Lung (tissue), 12 donors: Measurements from ENCODE around the gene RPS6KA6. TPM values are rescaled to one million over a fixed set of nuclear protein-coding genes. Genes with fewer than 3 reads are reported as not detected.

Experiments
- ATAC-seq: fragments of 200-7000 bp; cut with Tn5 transposase; one replicate; pipeline ENCODE4 v1.9.1; 2020; ENCODE audit warnings: moderate number of reproducible peaks; ENCODE audit not compliant: insufficient read depth, low FRiP score
- DNase-seq, 3 donors: peaks; one replicate each; pipeline ENCODE4 v3.0.0-alpha.2; 2013 to 2017
- H3K27ac ChIP-seq, 2 donors: one replicate each; pipeline ENCODE4 v1.5.1; 2013; ENCODE audit warnings: mild to moderate bottlenecking in 2 of 2, moderate library complexity in 2 of 2, control low read depth in 1 of 2, inconsistent platforms in 1 of 2, low read depth in 1 of 2, low read length in 1 of 2
- H3K27me3 ChIP-seq, 3 donors: one replicate each; pipeline ENCODE4 v1.5.1; 2013; ENCODE audit warnings: low read length in 2 of 3; ENCODE audit not compliant: control insufficient read depth in 3 of 3, insufficient read depth in 3 of 3
- H3K36me3 ChIP-seq, 4 donors: one replicate each; pipeline ENCODE4 v1.5.1; 2013; ENCODE audit warnings: low read length in 4 of 4, mild to moderate bottlenecking in 1 of 4, moderate library complexity in 1 of 4; ENCODE audit not compliant: control insufficient read depth in 4 of 4, insufficient read depth in 4 of 4
- H3K4me1 ChIP-seq, 5 donors: one replicate each; pipeline ENCODE4 v1.5.1; 2013; ENCODE audit warnings: low read length in 5 of 5, mild to moderate bottlenecking in 2 of 5, moderate library complexity in 1 of 5; ENCODE audit not compliant: control insufficient read depth in 5 of 5, insufficient read depth in 5 of 5
- H3K4me3 ChIP-seq: one replicate; pipeline ENCODE4 v1.5.1; 2013; ENCODE audit warnings: mild to moderate bottlenecking, control low read depth, moderate library complexity
- H3K9ac ChIP-seq, 2 donors: one replicate each; pipeline ENCODE4 v1.5.1; 2013; ENCODE audit warnings: low read length in 2 of 2, control low read depth in 1 of 2; ENCODE audit not compliant: insufficient read depth in 1 of 2
- H3K9me3 ChIP-seq, 4 donors: one replicate each; pipeline ENCODE4 v1.5.1; 2013; ENCODE audit warnings: low read length in 3 of 4, mild to moderate bottlenecking in 1 of 4, moderate library complexity in 1 of 4; ENCODE audit not compliant: control insufficient read depth in 4 of 4, insufficient read depth in 3 of 4
- WGBS, 2 donors: extraction: QIAGEN DNeasy Blood & Tissue Kit; methylation state at CpG; one replicate each; pipeline ENCODE4 v1.1.7; 2013; 5-methylcytosine and 5-hydroxymethylcytosine counted together
- polyA plus RNA-seq, 2 donors: library from polyadenylated mRNA; stranded (reverse); fragments of 200-250 nt; gene quantifications; one replicate each; pipeline ENCODE4 v1.2.1, GENCODE V29; 2013
- total RNA-seq, 2 donors: library from RNA; depleted of rRNA in 1 of 2; stranded (reverse); fragments of >200 nt in 1 of 2; gene quantifications; one replicate each; pipeline ENCODE4 v1.2.1, GENCODE V29; 2014 to 2021
- TF ChIP-seq, protein P1 (sequence below): IDR thresholded peaks from 2 replicates; pipeline ENCODE4 v1.5.1; 2012; ENCODE audit warnings: mild to moderate bottlenecking; ENCODE audit errors: control extremely low read depth, extremely low read depth
- donor health status: control.
- donor health status: control.
- donor health status: Bipolar disorder and iron deficiency.
- donor health status: healthy.
- donor health status: DM: yes; HTN: yes; CAD: no.

The RPS6KA6 gene
- total and polyA plus RNA-seq, 4 donors: 0.41 to 7.1 (median 1.6) TPM

DNA sequence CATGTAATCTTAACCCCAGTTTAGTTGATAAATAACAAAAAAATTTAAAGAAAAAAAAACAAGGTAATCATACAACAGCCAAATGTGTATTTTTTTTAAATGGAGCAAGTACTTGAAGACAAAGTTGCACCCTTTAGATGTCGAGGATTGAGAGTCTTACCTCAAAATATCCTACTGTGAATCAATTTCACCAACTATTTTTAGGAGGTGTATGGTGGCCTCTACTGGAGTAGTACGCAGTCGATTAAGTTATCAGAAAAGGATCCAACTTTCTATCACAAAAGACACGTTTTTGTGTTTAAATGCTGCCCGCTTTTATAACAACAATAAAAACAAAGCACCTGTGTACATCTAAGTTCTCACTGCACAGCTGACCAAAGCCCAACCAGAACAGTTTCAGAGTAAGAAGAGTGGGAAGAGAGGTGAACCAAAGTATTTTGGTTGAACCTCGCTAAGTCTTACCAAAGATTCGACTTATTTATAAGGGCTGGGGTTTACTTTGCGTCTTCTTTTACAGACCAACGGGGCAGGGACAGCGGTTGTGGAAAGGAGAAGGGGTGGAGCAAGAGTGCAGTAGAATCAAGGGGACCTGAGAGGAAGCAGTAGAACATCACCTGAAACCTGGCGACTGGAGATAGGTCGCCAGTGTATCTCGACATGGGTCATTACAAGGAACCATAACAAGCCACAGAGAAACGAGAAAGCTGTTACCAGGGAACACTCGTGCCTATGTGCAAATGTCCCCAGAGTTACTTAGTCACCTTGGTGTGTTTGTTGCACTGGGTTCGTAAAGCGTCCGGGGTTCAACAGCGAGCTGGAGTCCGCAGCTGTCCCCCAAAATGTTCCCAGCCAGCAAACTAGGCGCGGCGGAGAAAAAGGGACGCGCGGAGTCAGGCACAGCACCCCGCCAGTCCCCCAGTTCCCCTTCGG lies 1.1 kb downstream of the RPS6KA6 start:
- TF ChIP-seq, protein P1, sequence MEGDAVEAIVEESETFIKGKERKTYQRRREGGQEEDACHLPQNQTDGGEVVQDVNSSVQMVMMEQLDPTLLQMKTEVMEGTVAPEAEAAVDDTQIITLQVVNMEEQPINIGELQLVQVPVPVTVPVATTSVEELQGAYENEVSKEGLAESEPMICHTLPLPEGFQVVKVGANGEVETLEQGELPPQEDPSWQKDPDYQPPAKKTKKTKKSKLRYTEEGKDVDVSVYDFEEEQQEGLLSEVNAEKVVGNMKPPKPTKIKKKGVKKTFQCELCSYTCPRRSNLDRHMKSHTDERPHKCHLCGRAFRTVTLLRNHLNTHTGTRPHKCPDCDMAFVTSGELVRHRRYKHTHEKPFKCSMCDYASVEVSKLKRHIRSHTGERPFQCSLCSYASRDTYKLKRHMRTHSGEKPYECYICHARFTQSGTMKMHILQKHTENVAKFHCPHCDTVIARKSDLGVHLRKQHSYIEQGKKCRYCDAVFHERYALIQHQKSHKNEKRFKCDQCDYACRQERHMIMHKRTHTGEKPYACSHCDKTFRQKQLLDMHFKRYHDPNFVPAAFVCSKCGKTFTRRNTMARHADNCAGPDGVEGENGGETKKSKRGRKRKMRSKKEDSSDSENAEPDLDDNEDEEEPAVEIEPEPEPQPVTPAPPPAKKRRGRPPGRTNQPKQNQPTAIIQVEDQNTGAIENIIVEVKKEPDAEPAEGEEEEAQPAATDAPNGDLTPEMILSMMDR: no peak
- Histone ChIP-seq H3K27ac (no peak overlapping the region), H3K4me3 (peak overlapping the region; percentile 56), H3K36me3 (no peaks in the 10 kb centered on the region), H3K27me3 (peaks cover 0 to 2% (median 0%) of the 10 kb centered on the region in 3 donors), H3K4me1 (no peaks in the 10 kb centered on the region), H3K9me3 (no peaks in the 10 kb centered on the region), H3K9ac (peak overlapping the region; percentile 40 to 62)
- DNase-seq (peak in 2 of 3 donors; percentile 12 to 28), ATAC-seq (no peak)
- 8 to 35% methylated on average over 23 to 28 of the region's 28 CpGs for WGBS, 2 donors

GRCh38 chrX:84182516-84182915 lies 5.5 kb downstream of the RPS6KA6 start:
- TF ChIP-seq, protein P1: no peak
- H3K4me3 ChIP-seq: no peak overlapping the region
- H3K4me1 ChIP-seq: no peaks in the 10 kb centered on the region
- H3K27me3 ChIP-seq: peaks cover 0 to 2% (median 2%) of the 10 kb centered on the region in 3 donors
- WGBS, 2 donors: 73 to 92% methylated on average over 2 of the region's 2 CpGs
- no peak for ATAC-seq
- no peak for DNase-seq
- H3K9ac ChIP-seq: no peak overlapping the region
- no peaks in the 10 kb centered on the region for H3K36me3 ChIP-seq
- H3K27ac ChIP-seq: no peak overlapping the region
- H3K9me3 ChIP-seq: no peaks in the 10 kb centered on the region

DNA sequence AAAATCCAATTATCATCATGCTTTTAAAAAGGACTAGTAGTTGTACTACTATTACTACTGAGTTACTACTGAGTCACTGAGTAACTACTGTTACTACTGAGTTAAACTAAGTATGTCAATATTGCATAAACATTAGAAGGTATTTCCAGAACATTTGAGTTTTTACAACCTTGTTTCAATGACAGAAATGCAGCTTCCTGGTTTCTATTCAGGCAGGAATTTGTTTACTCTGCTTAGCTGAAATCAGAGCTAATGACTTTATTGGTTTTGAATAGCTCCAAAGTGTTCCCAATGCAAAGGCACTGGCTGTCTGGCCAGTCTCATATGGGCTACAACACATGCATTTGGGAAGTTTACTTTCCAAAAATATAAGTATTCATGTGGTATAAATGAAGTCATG lies 12.0 kb downstream of the RPS6KA6 start:
- DNase-seq: no peak
- H3K27me3 ChIP-seq: peaks cover 0 to 2% (median 0%) of the 10 kb centered on the region in 3 donors
- TF ChIP-seq, protein P1: no peak
- no peak overlapping the region for H3K27ac ChIP-seq
- no peak for ATAC-seq
- H3K4me3 ChIP-seq: no peak overlapping the region
- H3K9ac ChIP-seq: no peak overlapping the region
- H3K36me3 ChIP-seq: no peaks in the 10 kb centered on the region
- H3K4me1 ChIP-seq: no peaks in the 10 kb centered on the region
- no peaks in the 10 kb centered on the region for H3K9me3 ChIP-seq
